ENCODE measurements around the gene HNRNPAB.
"Not testable (repeated sequence)": the region's sequence is repeated elsewhere in the genome, so short reads cannot be mapped to it uniquely, and the experiment has no call there.

The HNRNPAB gene

DNA sequence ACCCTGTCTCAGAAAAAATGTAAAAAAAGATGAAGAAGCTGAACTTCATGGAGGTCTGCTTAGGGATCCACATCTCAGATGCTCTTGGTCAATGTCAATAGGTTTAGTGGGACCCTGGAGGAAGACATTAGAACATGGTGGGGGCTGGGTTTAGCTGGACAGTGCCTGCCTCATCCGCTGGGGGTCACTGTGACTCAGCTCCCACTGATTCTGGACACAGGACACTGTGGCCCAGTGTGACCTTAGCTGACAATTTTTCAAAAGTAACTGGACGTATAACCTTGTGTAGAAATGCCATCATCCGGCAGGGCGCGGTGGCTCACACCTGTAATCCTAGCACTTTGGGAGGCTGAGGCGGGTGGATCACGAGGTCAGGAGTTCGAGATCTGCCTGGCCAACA lies 7.3 kb upstream of the HNRNPAB start:
- no peak for DNase-seq (ENCODE audit: low spot score)

DNA sequence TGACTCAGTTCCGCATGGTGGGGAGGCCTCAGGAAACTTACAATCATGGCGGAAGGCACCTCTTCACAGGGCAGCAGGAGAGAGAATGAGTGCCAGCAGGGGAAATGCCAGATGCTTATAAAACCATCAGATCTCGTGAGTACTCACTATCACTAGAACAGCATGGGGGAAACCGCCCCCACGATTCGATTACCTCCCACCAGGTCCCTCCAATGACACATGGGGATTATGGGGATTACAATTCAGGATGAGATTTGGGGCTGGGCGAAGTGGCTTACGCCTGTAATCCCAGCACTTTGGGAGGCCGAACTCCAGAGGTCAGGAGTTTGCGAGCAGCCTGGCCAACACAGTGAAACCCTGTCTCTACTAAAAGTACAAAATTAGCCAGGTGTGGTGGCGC lies 6.2 kb upstream of the HNRNPAB start:
- not testable (repeated sequence) for DNase-seq (ENCODE audit: low spot score)

GRCh38 chr5:178198706-178199105 lies 5.6 kb upstream of the HNRNPAB start:
- no peak for DNase-seq (ENCODE audit: low spot score)

DNA sequence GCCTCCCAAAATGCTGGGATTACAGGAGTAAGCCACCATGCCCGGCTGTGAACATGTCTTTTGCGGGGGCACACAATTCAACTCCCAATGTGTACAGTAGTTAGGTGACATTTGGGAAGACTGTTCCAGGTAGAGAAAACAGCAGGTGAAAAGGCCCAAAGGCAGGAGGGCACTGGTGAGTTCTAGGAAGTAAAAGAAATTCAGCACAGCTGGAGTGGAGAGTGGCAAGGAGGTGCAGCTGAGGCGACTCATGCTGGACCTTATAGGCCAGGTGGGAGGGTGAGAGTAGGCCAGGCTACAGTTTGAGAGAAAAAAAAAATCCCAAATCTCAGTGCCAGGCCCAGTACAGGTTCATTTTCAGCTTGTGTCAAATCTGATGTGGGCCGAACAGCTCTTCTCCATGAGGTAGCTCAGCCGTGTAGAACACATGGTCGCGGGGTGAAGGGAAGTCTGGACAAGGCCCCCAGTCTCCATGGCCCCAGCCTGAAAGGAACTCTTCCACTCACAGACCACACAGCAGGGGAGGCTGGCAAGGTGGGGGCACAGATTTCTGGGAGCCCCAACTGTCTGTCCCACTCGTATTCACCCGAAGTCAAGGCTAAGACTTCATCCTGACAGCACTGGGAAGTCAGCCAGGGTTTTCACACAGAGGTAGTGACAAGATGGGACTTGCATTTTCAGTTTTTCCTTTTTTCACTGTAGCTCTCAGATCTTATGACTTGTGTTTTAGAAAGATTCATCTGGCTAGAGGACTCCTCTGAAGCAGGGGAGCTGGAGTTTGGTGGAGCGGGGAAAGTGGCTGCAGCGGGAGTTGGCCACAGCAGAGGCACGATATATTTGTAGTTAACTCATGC lies 4.5 kb upstream of the HNRNPAB start:
- no peak for DNase-seq (ENCODE audit: low spot score)

GRCh38 chr5:178201221-178201926 lies 3.0 kb upstream of the HNRNPAB start:
- DNase-seq (ENCODE audit: low spot score): no peak

GRCh38 chr5:178201927-178202235 lies 2.5 kb upstream of the HNRNPAB start:
- DNase-seq (ENCODE audit: low spot score): no peak

- no peak for DNase-seq (ENCODE audit: low spot score)
Observed at GRCh38 chr5:178202541-178202940, 1.8 kb upstream of the HNRNPAB start.

GRCh38 chr5:178203670-178204181 lies 607 bp upstream of the HNRNPAB start:
- DNase-seq (ENCODE audit: low spot score): no peak

- no peak for DNase-seq (ENCODE audit: low spot score)
Observed at GRCh38 chr5:178204935-178205748, 809 bp downstream of the HNRNPAB start.

GRCh38 chr5:178205749-178206047 lies 1.4 kb downstream of the HNRNPAB start:
- no peak for DNase-seq (ENCODE audit: low spot score)

DNA sequence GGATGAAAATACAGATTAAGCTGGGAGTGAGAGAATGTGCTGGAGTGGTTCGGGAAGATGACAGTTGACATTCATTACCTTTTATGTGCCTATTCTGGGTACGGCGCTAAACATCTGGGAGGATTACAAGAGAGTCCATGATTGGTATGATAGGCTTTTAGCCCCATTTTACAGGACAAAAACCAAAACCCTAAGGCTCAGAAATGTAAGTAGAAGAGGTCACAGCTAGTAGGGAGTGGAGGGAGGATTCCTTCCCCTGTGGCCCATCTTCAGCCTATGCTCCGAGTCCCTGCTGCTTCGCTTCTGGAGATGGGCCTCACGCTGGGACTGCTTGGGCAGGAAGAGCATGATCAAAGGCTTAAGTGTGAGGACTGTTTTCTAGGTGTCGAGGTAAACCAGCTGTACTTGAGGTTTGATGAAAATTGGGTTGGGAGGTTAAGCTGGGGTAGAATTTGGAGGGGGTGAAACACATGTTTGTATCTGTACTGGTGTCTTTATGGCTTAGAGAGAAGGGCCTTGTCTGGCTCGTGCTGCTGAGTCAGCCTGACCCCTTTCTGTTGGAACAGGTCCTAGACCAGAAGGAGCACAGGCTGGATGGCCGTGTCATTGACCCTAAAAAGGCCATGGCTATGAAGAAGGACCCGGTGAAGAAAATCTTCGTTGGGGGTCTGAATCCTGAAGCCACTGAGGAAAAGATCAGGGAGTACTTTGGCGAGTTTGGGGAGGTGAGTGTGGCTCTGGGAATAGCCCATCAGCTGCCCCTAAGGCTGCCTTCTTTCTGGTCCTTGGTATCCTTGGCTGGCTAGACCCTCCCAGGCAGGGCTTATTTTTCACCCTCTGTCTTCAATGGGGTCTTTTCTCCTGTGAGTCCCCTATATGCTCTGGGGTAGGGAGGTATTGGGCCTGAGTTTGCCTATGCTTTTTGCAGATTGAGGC lies 2.1 kb downstream of the HNRNPAB start:
- DNase-seq (ENCODE audit: low spot score): no peak

DNA sequence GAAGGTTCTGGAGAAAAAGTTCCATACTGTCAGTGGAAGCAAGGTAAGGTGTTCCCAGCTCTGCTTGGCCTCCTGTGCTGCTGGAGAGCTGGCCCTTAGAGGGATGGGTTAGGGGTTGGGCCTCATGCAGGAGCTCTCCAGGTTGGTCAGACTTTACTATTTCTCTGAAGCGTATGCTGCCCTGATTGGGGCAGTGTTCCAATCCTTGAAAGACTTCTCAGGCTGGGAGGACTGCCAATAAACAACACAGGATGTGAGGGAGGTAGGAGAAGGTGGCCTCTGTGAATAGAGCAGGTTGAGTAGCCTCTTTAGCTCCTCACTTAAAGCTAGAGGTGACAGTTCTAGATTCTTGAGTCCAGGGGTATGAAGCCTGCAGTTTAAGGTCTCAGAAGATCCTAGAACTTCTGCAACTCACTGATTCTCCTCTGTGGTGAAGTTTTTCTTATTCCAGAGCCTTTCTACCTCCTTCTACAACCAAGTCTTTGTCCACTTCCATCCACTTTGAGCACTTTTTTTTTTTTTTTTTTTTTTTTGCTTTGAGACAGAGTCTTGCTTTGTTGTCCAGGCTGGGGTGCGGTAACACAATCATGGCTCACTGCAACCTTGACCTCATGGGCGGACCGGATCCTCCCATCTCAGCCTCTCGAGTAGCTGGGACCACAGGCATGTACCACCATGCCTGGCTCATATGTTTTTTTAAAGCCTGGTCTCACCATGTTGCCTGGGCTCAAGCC lies 3.0 kb downstream of the HNRNPAB start:
- DNase-seq (ENCODE audit: low spot score): no peak

DNA sequence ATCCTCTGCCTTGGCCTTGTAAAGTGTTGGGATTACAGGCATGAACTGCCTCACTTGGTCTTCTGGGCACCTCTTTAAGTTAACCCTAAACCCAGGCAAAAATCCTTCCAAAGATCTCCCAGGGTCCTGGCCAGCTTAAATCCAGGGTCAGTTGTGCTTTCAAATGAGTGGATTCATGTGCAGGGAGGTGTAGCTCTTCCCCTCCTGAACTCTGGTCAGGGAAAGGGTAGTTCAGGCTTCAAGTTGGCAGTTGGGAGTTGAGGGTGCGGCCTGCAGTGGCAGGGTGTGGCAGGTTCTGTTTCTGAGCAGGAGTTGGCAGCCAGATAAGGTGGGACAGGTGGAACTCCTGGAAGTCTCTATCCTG lies 3.6 kb downstream of the HNRNPAB start:
- no peak for DNase-seq (ENCODE audit: low spot score)

DNA sequence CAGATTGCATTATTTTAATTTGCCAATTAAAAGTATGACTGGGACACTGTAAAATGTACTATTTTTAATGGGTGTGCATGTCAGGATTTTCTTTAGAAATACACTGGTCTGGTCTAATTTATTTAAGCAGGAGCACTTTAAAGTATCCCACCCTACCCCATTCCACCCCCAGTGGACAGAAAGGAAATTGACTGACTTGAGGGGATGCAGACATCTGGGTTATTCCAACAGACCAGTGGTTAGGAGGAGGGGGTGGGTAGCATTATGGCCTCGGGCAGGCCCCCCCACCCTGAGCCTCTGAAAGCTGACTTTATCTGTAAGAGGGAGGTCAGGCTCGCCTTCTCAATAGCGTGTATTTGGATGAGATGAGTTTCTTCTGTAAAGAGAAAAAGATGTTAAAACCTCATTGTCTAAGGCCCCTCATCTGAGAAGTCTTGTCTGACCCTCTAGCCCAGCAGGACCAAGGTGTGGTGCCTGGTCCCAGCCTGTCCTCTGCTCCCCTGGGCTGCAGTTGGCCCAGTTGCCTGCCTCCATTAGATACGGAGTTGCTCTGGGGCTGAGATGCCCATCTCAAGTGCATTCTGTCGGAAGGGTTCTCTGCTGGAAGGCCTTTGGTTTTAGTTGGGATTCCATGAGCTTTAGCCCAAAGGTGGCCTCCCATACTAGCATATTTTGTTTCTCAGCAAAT lies 4.4 kb downstream of the HNRNPAB start:
- no peak for DNase-seq (ENCODE audit: low spot score)

GRCh38 chr5:178209334-178210072 lies 5.2 kb downstream of the HNRNPAB start:
- DNase-seq (ENCODE audit: low spot score): no peak

DNA sequence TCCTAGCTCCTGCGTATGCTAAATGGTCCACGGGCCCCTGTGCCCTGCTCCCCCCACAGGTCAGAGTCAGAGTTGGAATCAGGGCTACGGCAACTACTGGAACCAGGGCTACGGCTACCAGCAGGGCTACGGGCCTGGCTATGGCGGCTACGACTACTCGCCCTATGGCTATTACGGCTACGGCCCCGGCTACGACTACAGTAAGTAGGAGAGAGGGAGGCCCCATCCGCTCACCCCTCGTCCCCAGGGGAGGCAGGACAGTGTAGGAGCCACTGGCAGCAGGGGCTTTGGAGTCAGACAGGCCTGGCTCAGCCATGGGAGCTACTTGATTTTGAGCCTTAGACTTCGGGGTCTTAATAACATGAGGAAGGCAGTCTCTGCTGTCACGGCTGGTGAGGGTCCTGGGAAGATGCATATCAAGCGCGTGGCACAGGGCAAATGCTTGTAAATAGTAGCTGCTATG lies 5.8 kb downstream of the HNRNPAB start:
- DNase-seq (ENCODE audit: low spot score): no peak

GRCh38 chr5:178210686-178211085 lies 6.4 kb downstream of the HNRNPAB start:
- DNase-seq (ENCODE audit: low spot score): no peak

- no peak for DNase-seq (ENCODE audit: low spot score)
Observed at GRCh38 chr5:178211095-178212048, 7.0 kb downstream of the HNRNPAB start.

All from kidney capillary endothelial cell (primary cell).